Measurements from ENCODE around the gene C2CD5.
"Not testable (repeated sequence)": the region's sequence is repeated elsewhere in the genome, so short reads cannot be mapped to it uniquely, and the experiment has no call there.

The C2CD5 gene, protein sequence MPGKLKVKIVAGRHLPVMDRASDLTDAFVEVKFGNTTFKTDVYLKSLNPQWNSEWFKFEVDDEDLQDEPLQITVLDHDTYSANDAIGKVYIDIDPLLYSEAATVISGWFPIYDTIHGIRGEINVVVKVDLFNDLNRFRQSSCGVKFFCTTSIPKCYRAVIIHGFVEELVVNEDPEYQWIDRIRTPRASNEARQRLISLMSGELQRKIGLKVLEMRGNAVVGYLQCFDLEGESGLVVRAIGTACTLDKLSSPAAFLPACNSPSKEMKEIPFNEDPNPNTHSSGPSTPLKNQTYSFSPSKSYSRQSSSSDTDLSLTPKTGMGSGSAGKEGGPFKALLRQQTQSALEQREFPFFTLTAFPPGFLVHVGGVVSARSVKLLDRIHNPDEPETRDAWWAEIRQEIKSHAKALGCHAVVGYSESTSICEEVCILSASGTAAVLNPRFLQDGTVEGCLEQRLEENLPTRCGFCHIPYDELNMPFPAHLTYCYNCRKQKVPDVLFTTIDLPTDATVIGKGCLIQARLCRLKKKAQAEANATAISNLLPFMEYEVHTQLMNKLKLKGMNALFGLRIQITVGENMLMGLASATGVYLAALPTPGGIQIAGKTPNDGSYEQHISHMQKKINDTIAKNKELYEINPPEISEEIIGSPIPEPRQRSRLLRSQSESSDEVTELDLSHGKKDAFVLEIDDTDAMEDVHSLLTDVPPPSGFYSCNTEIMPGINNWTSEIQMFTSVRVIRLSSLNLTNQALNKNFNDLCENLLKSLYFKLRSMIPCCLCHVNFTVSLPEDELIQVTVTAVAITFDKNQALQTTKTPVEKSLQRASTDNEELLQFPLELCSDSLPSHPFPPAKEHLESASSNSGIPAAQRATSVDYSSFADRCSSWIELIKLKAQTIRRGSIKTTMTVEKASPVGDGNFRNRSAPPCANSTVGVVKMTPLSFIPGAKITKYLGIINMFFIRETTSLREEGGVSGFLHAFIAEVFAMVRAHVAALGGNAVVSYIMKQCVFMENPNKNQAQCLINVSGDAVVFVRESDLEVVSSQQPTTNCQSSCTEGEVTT

DNA sequence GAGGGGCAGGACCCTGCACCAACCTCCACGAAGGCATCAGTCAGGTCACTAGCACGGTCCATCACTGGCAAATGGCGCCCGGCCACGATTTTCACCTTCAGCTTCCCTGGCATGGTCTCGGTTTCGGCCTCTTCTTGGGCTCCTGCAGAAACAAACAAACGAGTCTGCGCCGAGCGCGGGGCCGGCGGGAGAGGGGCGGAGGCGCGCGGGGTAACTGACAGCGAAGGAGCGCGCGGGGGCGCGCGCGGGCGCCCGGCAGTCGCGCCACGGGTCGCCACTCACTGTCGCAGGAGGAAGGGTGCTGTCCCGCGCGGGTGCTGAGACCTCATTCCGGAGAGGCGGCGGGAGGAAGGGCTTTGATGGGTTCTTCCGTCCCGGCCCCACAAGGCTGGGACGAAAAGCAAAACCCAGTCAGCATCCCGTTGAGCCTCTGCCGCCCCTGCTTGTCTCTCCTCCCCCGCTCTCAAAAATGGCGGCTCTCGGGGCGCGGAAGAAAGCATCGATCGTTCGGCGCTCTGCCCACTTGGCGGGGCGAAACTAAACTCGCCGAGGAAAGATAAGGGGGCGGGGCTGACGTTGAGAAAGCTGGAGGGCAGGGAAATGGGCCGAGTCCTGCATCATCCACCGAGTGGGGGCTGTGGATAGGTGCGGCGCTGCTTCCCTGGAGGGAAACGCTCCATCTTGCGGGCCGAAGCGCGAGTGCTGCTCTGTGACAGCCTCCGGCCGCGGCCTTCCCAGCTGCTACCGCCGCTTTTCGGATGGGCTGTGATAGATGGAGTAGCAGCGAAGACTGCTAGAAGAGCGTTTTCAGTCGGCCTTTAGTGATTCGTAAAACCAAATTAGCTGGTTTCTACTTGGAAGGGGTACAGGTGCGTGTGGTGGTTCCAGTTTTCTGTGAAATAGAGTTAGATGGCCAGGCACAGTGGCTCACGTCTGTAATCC lies at the start of gene C2CD5:
Gene C2CD5 (minus strand): TSS at position 505 of the 942 bp plus-strand sequence. CDS start 392 bp downstream, at position 113.
- H3K4me3 ChIP-seq (ENCODE audit: low read length) = peak within 1 kb of the TSS; percentile 77
- TF ChIP-seq ZNF274 (IDR thresholded peaks at IDR 0.05; ENCODE audit: low read depth, low read length) = no peak

DNA sequence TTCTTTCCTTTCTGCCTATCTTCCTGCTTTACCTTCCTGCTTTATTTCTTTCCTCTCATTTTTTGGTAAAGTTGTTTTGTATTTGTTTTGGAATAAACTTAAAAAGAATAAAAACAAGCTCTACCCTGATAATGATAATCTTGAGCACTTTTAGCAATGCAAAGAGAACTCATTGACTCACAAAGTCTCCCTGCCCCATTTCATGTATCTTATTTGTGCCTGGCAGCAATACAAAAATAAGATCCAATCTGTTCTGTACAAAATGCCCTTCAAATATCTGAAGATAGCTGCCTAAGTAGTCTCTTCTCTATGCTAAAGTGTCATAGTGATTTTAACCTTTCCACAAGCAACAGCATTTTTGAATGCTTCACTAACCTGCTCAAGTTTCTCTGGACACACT lies 49.5 kb upstream of the C2CD5 start:
- no peak for TF ChIP-seq ZNF274 (IDR thresholded peaks at IDR 0.05; ENCODE audit: low read depth, low read length)
- H3K4me3 ChIP-seq (ENCODE audit: low read length) = no peak overlapping the region

DNA sequence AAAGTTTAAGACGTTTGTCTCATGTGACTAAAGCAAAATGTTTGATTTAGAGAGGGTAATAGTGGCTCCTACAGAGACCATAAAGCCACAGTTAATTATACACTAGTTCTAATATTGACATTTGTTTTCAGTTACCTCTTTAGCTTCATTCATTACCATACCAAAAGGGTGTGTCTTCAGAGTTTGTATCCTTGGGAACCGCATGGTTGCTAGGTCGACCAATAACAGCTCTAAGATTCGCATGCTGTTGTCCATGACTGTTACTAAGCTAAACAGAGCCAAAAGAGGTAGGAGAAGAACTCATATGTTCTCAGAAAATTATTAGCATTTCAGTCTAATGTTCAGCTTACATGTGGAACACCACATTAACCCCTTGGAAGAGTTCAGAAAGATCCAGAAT lies 44.5 kb upstream of the C2CD5 start:
- no peak for TF ChIP-seq ZNF274 (IDR thresholded peaks at IDR 0.05; ENCODE audit: low read depth, low read length)
- no peak overlapping the region for H3K4me3 ChIP-seq (ENCODE audit: low read length)

DNA sequence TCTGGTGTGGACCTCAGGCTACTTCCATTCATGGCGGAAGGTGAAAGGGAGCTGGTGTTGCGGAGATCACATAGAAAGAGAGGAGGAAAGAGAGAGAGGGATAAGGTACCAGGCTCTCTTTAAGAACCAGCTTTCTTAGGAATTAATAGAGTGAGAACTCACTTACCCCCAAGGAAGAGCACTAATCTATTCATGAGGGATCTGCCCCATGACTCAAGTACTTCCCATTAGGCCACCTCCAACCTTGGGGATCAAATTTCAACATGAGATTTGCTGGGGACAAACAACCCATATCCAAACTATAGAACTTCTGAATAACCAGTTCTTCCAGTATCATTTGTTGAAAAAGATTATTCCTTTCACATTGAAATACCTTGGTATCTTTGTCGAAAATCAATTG lies 34.0 kb upstream of the C2CD5 start:
- H3K4me3 ChIP-seq (ENCODE audit: low read length) = no peak overlapping the region
- TF ChIP-seq ZNF274 (IDR thresholded peaks at IDR 0.05; ENCODE audit: low read depth, low read length) = no peak

DNA sequence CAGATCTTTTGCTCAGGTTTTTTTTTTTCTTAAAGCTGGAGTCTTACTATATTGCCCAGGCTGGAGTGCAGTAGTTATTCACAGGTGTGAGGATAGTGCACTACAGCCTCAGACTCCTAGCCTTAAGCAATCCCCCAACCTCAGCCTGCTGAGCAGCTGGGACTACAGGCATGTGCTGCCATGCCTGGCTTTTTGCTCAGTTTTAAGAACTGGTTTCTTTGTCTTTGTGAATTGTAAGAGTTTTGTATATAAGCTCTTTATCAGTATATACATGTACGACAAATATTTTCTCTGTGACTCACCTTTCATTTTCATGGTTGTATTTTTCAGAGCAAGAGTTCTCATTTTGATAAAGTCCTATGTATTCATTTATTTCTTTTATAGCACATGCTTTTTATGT lies 33.3 kb upstream of the C2CD5 start:
- TF ChIP-seq ZNF274 (IDR thresholded peaks at IDR 0.05; ENCODE audit: low read depth, low read length) = no peak
- H3K4me3 ChIP-seq (ENCODE audit: low read length) = no peak overlapping the region

DNA sequence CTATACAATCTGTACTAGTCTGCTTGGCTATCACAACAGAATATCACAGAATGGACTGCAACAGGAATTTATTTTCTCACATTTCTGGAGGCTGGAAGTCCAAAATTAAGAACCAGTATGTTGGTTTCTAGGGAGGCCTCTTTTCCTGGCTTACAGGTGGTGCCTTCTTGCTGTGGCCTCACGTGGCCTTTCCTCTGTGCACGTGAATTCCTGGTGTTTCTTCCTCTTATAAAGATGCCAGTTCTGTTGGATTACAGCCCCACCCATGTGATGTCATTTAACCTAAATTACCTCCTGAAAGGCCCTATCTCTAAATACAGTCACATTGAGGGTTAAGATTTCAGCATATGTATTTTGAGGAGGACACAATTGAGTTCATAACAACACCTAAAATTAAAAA lies 32.1 kb upstream of the C2CD5 start:
- no peak for TF ChIP-seq ZNF274 (IDR thresholded peaks at IDR 0.05; ENCODE audit: low read depth, low read length)
- no peak overlapping the region for H3K4me3 ChIP-seq (ENCODE audit: low read length)

DNA sequence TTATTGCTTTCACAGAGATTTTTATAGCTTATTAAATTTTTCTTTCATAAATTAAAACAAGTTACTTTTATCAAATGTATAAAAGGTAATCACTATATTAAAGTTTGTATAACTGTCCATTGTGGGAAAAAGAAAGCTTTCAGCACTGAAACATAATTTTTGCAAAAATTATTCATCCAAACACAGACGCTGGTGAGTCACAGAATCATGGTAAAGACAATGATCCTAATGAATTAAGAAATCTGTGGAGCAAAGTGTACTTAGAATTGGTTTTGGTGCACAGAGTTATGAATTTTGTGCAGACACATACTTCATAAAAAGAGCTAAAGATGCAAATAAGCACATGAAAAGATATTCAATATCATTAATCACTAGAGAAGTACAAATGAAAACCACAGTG lies 31.7 kb upstream of the C2CD5 start:
- no peak overlapping the region for H3K4me3 ChIP-seq (ENCODE audit: low read length)
- no peak for TF ChIP-seq ZNF274 (IDR thresholded peaks at IDR 0.05; ENCODE audit: low read depth, low read length)

DNA sequence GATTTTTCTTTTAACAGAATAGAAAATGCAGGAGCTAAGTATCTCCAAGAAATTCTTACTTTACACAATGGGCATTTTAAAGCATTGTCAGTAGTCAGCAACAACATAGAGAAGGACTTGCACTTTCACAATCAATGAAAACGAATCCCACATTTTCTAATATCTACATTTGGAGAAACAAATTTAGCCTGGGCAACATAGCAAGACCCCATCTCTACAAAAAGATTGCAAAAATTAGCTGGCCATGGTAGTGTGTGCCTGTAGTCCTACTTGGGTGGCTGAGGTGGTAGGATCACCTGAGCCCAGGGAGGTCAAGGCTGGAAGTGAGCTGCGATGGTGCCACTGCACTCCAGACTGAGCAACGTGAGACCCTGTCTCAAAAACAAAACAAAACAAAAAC lies 30.6 kb upstream of the C2CD5 start:
- no peak overlapping the region for H3K4me3 ChIP-seq (ENCODE audit: low read length)
- TF ChIP-seq ZNF274 (IDR thresholded peaks at IDR 0.05; ENCODE audit: low read depth, low read length) = no peak

DNA sequence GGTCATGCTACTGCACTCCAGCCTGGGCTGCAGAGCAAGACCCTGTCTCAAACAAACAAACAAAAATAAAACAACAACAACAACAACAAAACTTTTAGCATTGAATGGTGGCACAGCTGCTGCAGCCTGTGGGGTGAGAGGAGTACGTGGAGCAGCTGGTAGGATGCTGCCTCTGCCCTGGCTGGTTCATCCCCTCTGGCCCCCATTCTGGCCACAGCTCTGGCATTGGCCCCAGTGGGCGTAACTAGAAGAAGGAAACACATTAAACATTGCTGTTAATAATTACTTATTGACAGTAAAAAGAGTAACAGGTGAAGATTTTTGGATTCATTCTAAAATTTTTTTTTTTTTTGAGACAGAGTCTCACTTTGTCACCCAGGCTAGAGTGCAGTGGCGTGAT lies 28.8 kb upstream of the C2CD5 start:
- H3K4me3 ChIP-seq (ENCODE audit: low read length) = no peak overlapping the region
- no peak for TF ChIP-seq ZNF274 (IDR thresholded peaks at IDR 0.05; ENCODE audit: low read depth, low read length)

DNA sequence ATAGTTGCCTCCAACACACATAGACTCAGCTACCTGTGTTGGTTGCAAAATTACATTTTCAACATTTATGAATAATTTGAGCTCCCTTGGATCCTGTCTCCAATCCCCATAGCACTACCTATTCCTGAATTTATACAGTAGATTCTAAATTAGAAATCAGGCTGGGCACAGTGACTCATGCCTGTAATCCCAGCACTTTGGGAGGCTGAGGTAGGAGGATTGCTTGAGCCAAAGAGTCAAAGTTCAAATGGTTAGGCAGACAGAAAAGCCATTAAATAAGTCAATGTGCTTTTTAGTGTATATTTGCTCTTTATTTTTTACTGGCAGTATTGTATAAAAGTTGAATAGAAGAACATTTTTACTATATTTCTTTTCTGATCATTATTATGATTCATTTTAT lies 24.9 kb upstream of the C2CD5 start:
- H3K4me3 ChIP-seq (ENCODE audit: low read length) = no peak overlapping the region
- no peak for TF ChIP-seq ZNF274 (IDR thresholded peaks at IDR 0.05; ENCODE audit: low read depth, low read length)

DNA sequence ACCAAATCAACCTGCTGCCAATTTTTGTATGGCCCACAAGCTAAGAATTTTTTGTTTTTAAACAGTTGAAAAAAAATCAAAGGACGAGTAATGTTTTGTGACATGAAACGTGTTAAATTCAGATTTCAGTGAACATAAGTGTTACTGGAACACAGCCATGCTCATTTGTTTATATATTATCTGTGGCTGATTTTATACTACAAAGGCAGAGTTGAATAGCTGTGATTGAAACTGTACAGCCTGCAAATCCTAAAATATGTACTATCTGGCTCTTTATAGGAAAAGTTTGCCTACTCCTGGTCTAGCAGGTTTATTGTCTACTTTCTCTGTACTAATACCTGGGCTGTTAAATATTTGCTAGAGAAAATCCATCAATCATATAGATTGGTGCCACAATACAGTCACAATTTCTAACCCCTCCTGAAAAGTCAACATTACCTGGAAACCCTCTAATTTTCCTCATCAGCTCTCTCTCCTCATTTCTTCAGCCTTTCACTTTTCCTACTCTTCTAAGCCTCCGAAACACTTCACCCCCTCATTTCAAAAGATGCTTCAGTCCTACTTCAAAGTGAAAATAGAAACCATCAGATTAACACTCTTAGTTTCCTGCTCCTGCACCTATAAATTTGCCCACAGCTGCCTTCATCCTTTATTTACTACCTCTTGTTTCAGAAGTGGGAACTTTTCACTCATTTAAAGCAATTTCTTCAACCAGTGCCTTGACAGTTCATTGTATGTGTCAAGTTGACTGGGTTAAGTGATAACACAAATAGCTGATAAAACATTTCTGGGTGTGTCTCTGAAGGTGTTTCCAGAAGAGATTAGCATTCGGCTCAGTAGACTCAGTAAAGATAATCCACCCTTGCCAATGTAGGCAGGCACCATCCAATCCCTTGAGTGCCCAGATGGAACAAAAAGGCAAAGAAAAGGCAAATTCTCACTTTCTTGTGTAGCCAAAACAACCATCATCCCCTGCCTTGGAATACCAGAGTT lies 18.0 kb upstream of the C2CD5 start:
- TF ChIP-seq ZNF274 (IDR thresholded peaks at IDR 0.05; ENCODE audit: low read depth, low read length) = no peak

DNA sequence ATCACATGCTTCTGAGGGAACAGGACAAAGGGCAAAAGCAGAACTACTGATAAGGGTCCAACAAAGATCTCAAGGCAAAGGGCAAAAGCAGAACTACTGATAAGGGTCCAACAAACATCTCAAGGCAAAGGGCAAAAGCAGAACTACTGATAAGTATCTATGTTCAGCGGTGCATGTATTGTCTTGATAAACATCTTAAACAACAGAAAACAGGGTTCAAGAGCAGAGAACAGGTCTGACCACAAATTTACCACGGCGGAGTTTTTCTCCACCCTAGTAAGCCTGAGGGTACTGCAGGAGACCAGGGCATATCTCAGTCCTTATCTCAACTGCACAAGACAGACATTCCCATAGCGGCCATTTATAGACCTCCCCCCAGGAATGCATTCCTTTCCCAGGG lies 10.4 kb upstream of the C2CD5 start:
- H3K4me3 ChIP-seq (ENCODE audit: low read length) = not testable (repeated sequence)

More for the DNA sequence above, 18.0 kb upstream of the C2CD5 start:
- H3K4me3 ChIP-seq (ENCODE audit: low read length) = no peak overlapping the region

DNA sequence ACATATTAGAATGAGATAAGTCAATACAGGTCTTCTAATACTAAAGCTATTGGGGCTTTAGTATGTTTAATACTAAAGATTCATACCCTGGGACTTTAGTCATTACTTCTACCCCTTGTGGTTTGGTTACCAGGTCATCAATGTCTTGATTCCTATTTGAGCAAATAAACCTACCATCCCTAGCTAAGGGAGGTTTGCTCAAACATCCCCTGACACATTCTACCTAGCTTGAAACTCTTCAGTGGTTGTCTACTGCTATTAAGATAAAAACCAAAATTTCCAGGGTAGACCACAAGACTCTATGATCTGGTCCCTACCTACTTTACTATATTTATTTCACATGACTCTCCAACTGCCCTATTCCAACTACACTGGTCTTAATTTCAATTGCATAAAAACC lies 7.3 kb upstream of the C2CD5 start:
- H3K4me3 ChIP-seq (ENCODE audit: low read length) = no peak overlapping the region
- no peak for TF ChIP-seq ZNF274 (IDR thresholded peaks at IDR 0.05; ENCODE audit: low read depth, low read length)
